Measurements from ENCODE around the gene UBXN7. TPM values are rescaled to one million over a fixed set of nuclear protein-coding genes. Genes with fewer than 3 reads are reported as not detected.

The UBXN7 gene
- total and polyA plus RNA-seq, 2 of the 8 experiments (the other 6 are each of a cell fraction or from before 2014, with no cell fraction given) = 18.5 to 109 TPM

DNA sequence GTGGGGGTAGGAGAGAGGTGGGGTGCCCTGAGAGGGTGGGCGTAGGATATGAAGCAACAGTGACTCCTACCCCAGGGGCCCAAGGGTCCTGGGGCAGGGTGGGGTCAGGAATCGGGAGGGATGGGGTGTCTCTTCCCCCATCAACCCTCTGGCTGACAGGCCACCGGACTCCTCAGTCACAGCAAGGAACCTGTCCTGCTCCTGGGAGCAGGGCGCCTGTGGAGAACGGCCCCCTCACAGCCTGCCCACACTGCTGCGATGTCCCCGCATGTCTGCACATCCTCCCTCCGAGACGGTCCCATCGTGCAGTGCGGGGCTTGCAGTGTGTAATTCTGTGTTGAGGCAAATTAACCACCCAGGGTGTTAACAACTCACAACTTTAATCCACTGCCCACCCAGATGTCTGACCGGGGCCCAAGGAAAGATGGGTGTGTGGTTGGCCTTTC lies 96.7 kb downstream of the UBXN7 start:
- Histone ChIP-seq H3K27me3 (replicated peaks in 1 of 4; ENCODE audit: control insufficient read depth in 3 of 4, extremely low read depth in 1 of 4, insufficient read depth in 3 of 4, low read length in 3 of 4) (no peaks in the 10 kb centered on the region), H3K14ac (ENCODE audit: insufficient read length) (no peak overlapping the region), H2BK15ac (ENCODE audit: low read length) (no peak overlapping the region), H3K56ac (replicated peaks; ENCODE audit: insufficient read length, low read depth, low read length) (no peak overlapping the region), H3K23me2 (ENCODE audit: low read depth, low read length) (no peaks in the 10 kb centered on the region), H2AFZ (ENCODE audit: low read length) (no peak overlapping the region), H2BK12ac (ENCODE audit: low read depth, low read length) (no peak overlapping the region), H3K23ac (ENCODE audit: insufficient read length) (no peak overlapping the region), H3K18ac (ENCODE audit: extremely low read depth, low read length) (no peak overlapping the region; the same call in 1 of the 2 replicates), H3K36me3 (ENCODE audit: control insufficient read depth in 2 of 4, insufficient read depth in 4 of 4, low read length in 3 of 4) (no peaks in the 10 kb centered on the region), H2AK5ac (ENCODE audit: low read depth, low read length) (no peak overlapping the region), H3K79me2 (ENCODE audit: control insufficient read depth in 1 of 2, insufficient read depth in 2 of 2, low read length in 2 of 2) (no peaks in the 10 kb centered on the region), H3K4ac (replicated peaks; ENCODE audit: insufficient read length, low read depth, low read length) (no peak overlapping the region), H4K20me1 (replicated peaks in 1 of 2; ENCODE audit: control insufficient read depth in 1 of 2, insufficient read depth in 2 of 2, low read length in 2 of 2) (no peaks in the 10 kb centered on the region), H3K9ac (replicated peaks in 1 of 4; ENCODE audit: extremely low read depth in 1 of 4, low read depth in 3 of 4, low read length in 3 of 4) (no peak overlapping the region), H3K9me3 (ENCODE audit: insufficient read depth in 2 of 2, low read depth in 1 of 2, low read length in 1 of 2) (no peaks in the 10 kb centered on the region), H3K4me1 (replicated peaks in 1 of 4; ENCODE audit: control insufficient read depth in 3 of 4, insufficient read depth in 4 of 4, low read length in 3 of 4) (no peaks in the 10 kb centered on the region; a peak in 1 of 7 replicates), H3K4me2 (ENCODE audit: insufficient read depth in 1 of 2, low read depth in 2 of 2, low read length in 2 of 2) (no peak overlapping the region), H4K5ac (ENCODE audit: insufficient read length, low read depth, low read length) (no peak overlapping the region), H3K79me1 (ENCODE audit: low read depth, low read length) (no peaks in the 10 kb centered on the region), H3K4me3 (ENCODE audit: extremely low read depth in 1 of 4, insufficient read depth in 2 of 4, low read depth in 3 of 4, low read length in 4 of 4) (no peak overlapping the region), H2BK120ac (replicated peaks; ENCODE audit: low read depth, low read length) (no peak overlapping the region), H2BK5ac (ENCODE audit: low read depth, low read length) (no peak overlapping the region), H2BK20ac (ENCODE audit: low read length) (no peak overlapping the region), H4K8ac (ENCODE audit: extremely low read depth, insufficient read depth, low read length) (no peak overlapping the region), H4K91ac (replicated peaks; ENCODE audit: insufficient read length, low read length) (no peak overlapping the region), H3K27ac (ENCODE audit: low read depth, low read length) (no peak overlapping the region)
- CTCF ChIA-PET (ENCODE audit: partially characterized antibody) = no interaction called here
- POLR2A ChIA-PET (ENCODE audit: partially characterized antibody) = no interaction called here
- DNase-seq (ENCODE audit: low read depth in 1 of 2, low spot score in 2 of 2) (no peak), FAIRE-seq (no peak)
- no peak for TF ChIP-seq YY1 (IDR thresholded peaks at IDR 0.05; ENCODE audit: low read depth, low read length)
- TF ChIP-seq CHD2 (IDR thresholded peaks at IDR 0.05; ENCODE audit: low read length) = no peak
- TF ChIP-seq, protein P1, sequence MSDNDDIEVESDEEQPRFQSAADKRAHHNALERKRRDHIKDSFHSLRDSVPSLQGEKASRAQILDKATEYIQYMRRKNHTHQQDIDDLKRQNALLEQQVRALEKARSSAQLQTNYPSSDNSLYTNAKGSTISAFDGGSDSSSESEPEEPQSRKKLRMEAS (IDR thresholded peaks at IDR 0.05) = no peak
- TF ChIP-seq KDM4A (IDR thresholded peaks at IDR 0.05; ENCODE audit: low read depth, low read length, severe bottlenecking) = no peak
- TF ChIP-seq NANOG (IDR thresholded peaks at IDR 0.05; ENCODE audit: insufficient read depth, low read depth, low read length, poor library complexity, severe bottlenecking) = no peak
- no peak for TF ChIP-seq GABPA (IDR thresholded peaks at IDR 0.05; ENCODE audit: borderline replicate concordance, insufficient read depth, low read length)
- TF ChIP-seq, protein P2, sequence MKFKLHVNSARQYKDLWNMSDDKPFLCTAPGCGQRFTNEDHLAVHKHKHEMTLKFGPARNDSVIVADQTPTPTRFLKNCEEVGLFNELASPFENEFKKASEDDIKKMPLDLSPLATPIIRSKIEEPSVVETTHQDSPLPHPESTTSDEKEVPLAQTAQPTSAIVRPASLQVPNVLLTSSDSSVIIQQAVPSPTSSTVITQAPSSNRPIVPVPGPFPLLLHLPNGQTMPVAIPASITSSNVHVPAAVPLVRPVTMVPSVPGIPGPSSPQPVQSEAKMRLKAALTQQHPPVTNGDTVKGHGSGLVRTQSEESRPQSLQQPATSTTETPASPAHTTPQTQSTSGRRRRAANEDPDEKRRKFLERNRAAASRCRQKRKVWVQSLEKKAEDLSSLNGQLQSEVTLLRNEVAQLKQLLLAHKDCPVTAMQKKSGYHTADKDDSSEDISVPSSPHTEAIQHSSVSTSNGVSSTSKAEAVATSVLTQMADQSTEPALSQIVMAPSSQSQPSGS (IDR thresholded peaks at IDR 0.05; ENCODE audit: low read length) = no peak
- no peak for TF ChIP-seq EGR1 (IDR thresholded peaks at IDR 0.05; ENCODE audit: borderline replicate concordance, low read depth, low read length)
- TF ChIP-seq JUND (IDR thresholded peaks at IDR 0.05; ENCODE audit: low read length) = no peak
- TF ChIP-seq RFX5 (IDR thresholded peaks at IDR 0.05; ENCODE audit: borderline replicate concordance, low read depth, low read length) = no peak
- 80% methylated on average over 5 of the region's 12 CpGs; no CpG with 5 or more reads in 1 of the 2 experiments for WGBS, 2 experiments (ENCODE audit: extremely low coverage in 1 of 2, insufficient coverage in 1 of 2, insufficient read length in 1 of 2, insufficient replicate concordance in 2 of 2, low coverage in 1 of 2, low lambda C conversion rate in 2 of 2, missing lambda C conversion rate in 1 of 2)

All from H1 (cell line).